Measurements from ENCODE around the gene FLAD1.

Gene FLAD1

GRCh38 chr1:155005076-155006011 is 22.2 kb downstream of the FLAD1 start:
- DNase-seq, result no peak

GRCh38 chr1:155006601-155007101 is 23.5 kb downstream of the FLAD1 start:
- DNase-seq, result no peak

- DNase-seq, result no peak
Observed at GRCh38 chr1:155007251-155007828, 24.2 kb downstream of the FLAD1 start.

- DNase-seq, result no peak
Observed at GRCh38 chr1:155008015-155008941, 25.1 kb downstream of the FLAD1 start.

GRCh38 chr1:155009221-155009711 is 26.1 kb downstream of the FLAD1 start:
- DNase-seq, result no peak

GRCh38 chr1:155009742-155010141 is 26.6 kb downstream of the FLAD1 start:
- no peak for DNase-seq

GRCh38 chr1:155010211-155010918 is 27.2 kb downstream of the FLAD1 start:
- no peak for DNase-seq

GRCh38 chr1:155011004-155011416 is 27.9 kb downstream of the FLAD1 start:
- no peak for DNase-seq

GRCh38 chr1:155011437-155012025 is 28.4 kb downstream of the FLAD1 start:
- no peak for DNase-seq

- no peak for DNase-seq
Observed at GRCh38 chr1:155012026-155012546, 28.9 kb downstream of the FLAD1 start.

GRCh38 chr1:155012776-155013602 is 29.8 kb downstream of the FLAD1 start:
- DNase-seq, result no peak

- DNase-seq, result peak in 2 of 4 experiments; percentile 36 to 46
Observed at GRCh38 chr1:155013632-155014031, 30.5 kb downstream of the FLAD1 start.

- no peak for DNase-seq
Observed at GRCh38 chr1:155014709-155015508, 31.8 kb downstream of the FLAD1 start.

- DNase-seq, result no peak
Observed at GRCh38 chr1:155015527-155016230, 32.5 kb downstream of the FLAD1 start.

- DNase-seq, result no peak
Observed at GRCh38 chr1:155016231-155016831, 33.2 kb downstream of the FLAD1 start.

GRCh38 chr1:155017041-155017945 is 34.1 kb downstream of the FLAD1 start:
- DNase-seq, result peak; percentile 78 to 87 (median 85)

GRCh38 chr1:155017946-155018316 is 34.8 kb downstream of the FLAD1 start:
- no peak for DNase-seq

Measured in activated CD4-positive, CD25-positive, alpha-beta regulatory T cell (primary cell).